Measurements from ENCODE around the gene TATDN2.

GRCh38 chr3:10327592-10327991 is 79.3 kb downstream of the TATDN2 start:
- no peak for TF ChIP-seq CTCF (conservative IDR thresholded peaks at IDR 0.05; ENCODE audit: low read length)
- no peak for TF ChIP-seq EZH2phosphoT487 (IDR thresholded peaks at IDR 0.05; ENCODE audit: borderline replicate concordance)

All from Loucy (cell line).